GM23338 (cell line): ENCODE measurements around the gene WDR11. TPM values are rescaled to one million over a fixed set of nuclear protein-coding genes. Genes with fewer than 3 reads are reported as not detected.

Source experiments
- ATAC-seq: fragments of 200-7000 bp; cut with Tn5 transposase; 3 replicates; pipeline ENCODE4 v1.9.1; 2020
- DNase-seq: peaks from one replicate; pipeline ENCODE4 v3.0.0-alpha.2; 2015; ENCODE audit warnings: low spot score
- H2AFZ ChIP-seq: fragments of 200-600 bp; sonication (generic); 2 replicates; pipeline ENCODE4 v1.8.0; 2016; ENCODE audit warnings: antibody characterized with exemption, mild to moderate bottlenecking, moderate library complexity
- H3F3A ChIP-seq: fragments of 200-600 bp; sonication (generic); replicated peaks from 2 replicates; pipeline ENCODE4 v1.8.0; 2017; ENCODE audit warnings: antibody characterized with exemption, mixed run types, low read depth
- H3K27ac ChIP-seq: fragments of 200-600 bp; sonication (generic); 2 replicates; pipeline ENCODE4 v1.6.1; 2016; ENCODE audit warnings: low read depth
- H3K27me3 ChIP-seq: fragments of 200-600 bp; sonication (generic); 2 replicates; pipeline ENCODE4 v1.8.0; 2016; ENCODE audit warnings: mild to moderate bottlenecking, mixed run types, moderate library complexity; ENCODE audit not compliant: insufficient read depth
- H3K36me3 ChIP-seq: fragments of 200-600 bp; sonication (generic); 2 replicates; pipeline ENCODE4 v1.8.0; 2016; ENCODE audit warnings: mild to moderate bottlenecking; ENCODE audit not compliant: insufficient read depth
- H3K4me1 ChIP-seq: fragments of 200-600 bp; sonication (generic); 2 replicates; pipeline ENCODE4 v1.8.0; 2016; ENCODE audit warnings: mild to moderate bottlenecking, moderate library complexity; ENCODE audit not compliant: insufficient read depth
- H3K4me2 ChIP-seq: fragments of 200-600 bp; sonication (generic); 2 replicates; pipeline ENCODE4 v1.7.1; 2017; ENCODE audit warnings: mixed run types
- H3K4me3 ChIP-seq: fragments of 200-600 bp; sonication (generic); 2 replicates; pipeline ENCODE4 v1.6.1; 2016; ENCODE audit warnings: mixed run types
- H3K79me2 ChIP-seq: fragments of 200-600 bp; sonication (generic); replicated peaks from 2 replicates; pipeline ENCODE4 v1.8.0; 2017; ENCODE audit warnings: mild to moderate bottlenecking; ENCODE audit not compliant: insufficient read depth
- H3K9me2 ChIP-seq: fragments of 200-600 bp; sonication (generic); 2 replicates; pipeline ENCODE4 v1.8.0; 2017; ENCODE audit not compliant: insufficient read depth
- H4K20me1 ChIP-seq: fragments of 200-600 bp; sonication (generic); replicated peaks from 2 replicates; pipeline ENCODE4 v1.8.0; 2017; ENCODE audit warnings: mild to moderate bottlenecking; ENCODE audit not compliant: insufficient read depth
- H3K27ac Mint-ChIP-seq: 2 replicates; pipeline ENCODE4 v1.8.0; 2020; ENCODE audit warnings: inconsistent platforms, mild to moderate bottlenecking, moderate library complexity, mixed read lengths
- H3K27me3 Mint-ChIP-seq: 3 replicates; pipeline ENCODE4 v1.8.0; 2022; ENCODE audit warnings: low read depth, mild to moderate bottlenecking, moderate library complexity, mixed read lengths, inconsistent platforms; ENCODE audit not compliant: insufficient read depth, poor library complexity
- H3K36me3 Mint-ChIP-seq: 3 replicates; pipeline ENCODE4 v1.8.0; 2021; ENCODE audit warnings: low read depth, mild to moderate bottlenecking, inconsistent platforms, moderate library complexity, mixed read lengths
- H3K4me1 Mint-ChIP-seq: 3 replicates; pipeline ENCODE4 v1.8.0; 2020; ENCODE audit warnings: mild to moderate bottlenecking, inconsistent platforms, mixed read lengths
- H3K4me3 Mint-ChIP-seq: 3 replicates; pipeline ENCODE4 v1.8.0; 2021; ENCODE audit warnings: moderate library complexity, mild to moderate bottlenecking, inconsistent platforms, mixed read lengths
- H3K9me3 Mint-ChIP-seq: 3 replicates; pipeline ENCODE4 v1.8.0; 2020; ENCODE audit warnings: moderate library complexity, mild to moderate bottlenecking, inconsistent platforms, mixed read lengths
- CREB1 ChIP-seq: fragments of 250-450 bp; sonication (Bioruptor Pico); IDR thresholded peaks from 2 replicates; pipeline ENCODE4 v1.5.0; 2020; ENCODE audit warnings: low read depth, mild to moderate bottlenecking, moderate library complexity
- CTCF ChIP-seq, 2 experiments: fragments of 200-600 bp in 1 of 2; sonication (generic) in 1 of 2; conservative IDR thresholded peaks; 2 replicates each; pipeline versions ENCODE4 v1.5.1 to v1.6.1; 2016 to 2017; ENCODE audit warnings: antibody characterized with exemption in 2 of 2, low read depth in 2 of 2, mild to moderate bottlenecking in 2 of 2, moderate library complexity in 1 of 2
- ETS1 ChIP-seq: IDR thresholded peaks from 2 replicates; pipeline ENCODE4 v1.6.1; 2016; ENCODE audit warnings: antibody characterized with exemption
- EZH2 ChIP-seq: fragments of 200-600 bp; sonication (generic); IDR thresholded peaks from one replicate; pipeline ENCODE4 v1.8.0; 2017; ENCODE audit warnings: antibody characterized with exemption, mild to moderate bottlenecking, low read depth; ENCODE audit not compliant: unreplicated experiment
- EZH2phosphoT487 ChIP-seq: fragments of 200-600 bp; sonication (generic); IDR thresholded peaks from one replicate; pipeline ENCODE4 v1.8.1; 2018; ENCODE audit warnings: antibody characterized with exemption; ENCODE audit not compliant: unreplicated experiment
- JUNB ChIP-seq: IDR thresholded peaks from one replicate; pipeline ENCODE4 v1.6.1; 2016; ENCODE audit warnings: antibody characterized with exemption; ENCODE audit not compliant: unreplicated experiment
- NANOG ChIP-seq: IDR thresholded peaks from 2 replicates; pipeline ENCODE4 v1.6.1; 2016; ENCODE audit warnings: antibody characterized with exemption, borderline replicate concordance
- POLR2AphosphoS5 ChIP-seq: IDR thresholded peaks from 2 replicates; pipeline ENCODE4 v1.6.1; 2016; ENCODE audit warnings: antibody characterized with exemption, low read depth
- REST ChIP-seq: IDR thresholded peaks from one replicate; pipeline ENCODE4 v1.6.1; 2018; ENCODE audit warnings: antibody characterized with exemption; ENCODE audit not compliant: unreplicated experiment
- STAT1 ChIP-seq: IDR thresholded peaks from one replicate; pipeline ENCODE4 v1.6.1; 2016; ENCODE audit warnings: antibody characterized with exemption; ENCODE audit not compliant: unreplicated experiment
- ZNF114 ChIP-seq: fragments of 250-450 bp; sonication (Bioruptor Pico); IDR thresholded peaks from 2 replicates; pipeline ENCODE4 v1.5.0; 2020; ENCODE audit warnings: mild to moderate bottlenecking, moderate library complexity
- ZNF331 ChIP-seq: fragments of 250-450 bp; sonication (Bioruptor Pico); IDR thresholded peaks from 2 replicates; pipeline ENCODE4 v1.5.0; 2020; ENCODE audit warnings: low read depth, mild to moderate bottlenecking, moderate library complexity
- ZNF462 ChIP-seq: fragments of 250-450 bp; sonication (Bioruptor Pico); IDR thresholded peaks from 2 replicates; pipeline ENCODE4 v1.5.0; 2020; ENCODE audit warnings: mild to moderate bottlenecking, moderate library complexity
- polyA plus RNA-seq: library from polyadenylated mRNA; unstranded; fragments of >200 nt; fragmentation: Nextera tagmentation; extraction: Ambion mirVana; gene quantifications from 2 replicates; pipeline ENCODE4 v1.2.1, GENCODE V29; 2016
- total RNA-seq: library from RNA; depleted of rRNA; stranded (reverse); fragments of >200 nt; shearing (Covaris generic); gene quantifications from 2 replicates; pipeline ENCODE4 v1.2.3, GENCODE V29; 2014

Gene WDR11
- total and polyA plus RNA-seq, 2 experiments from 2014 or later: 19.7 to 74.4 TPM

- Histone ChIP-seq H3K4me1 (no peaks in the 10 kb centered on the region), H3K4me2 (no peak overlapping the region), H3F3A (no peaks in the 10 kb centered on the region), H3K36me3 (no peaks in the 10 kb centered on the region), H3K27me3 (no peaks in the 10 kb centered on the region), H3K4me3 (no peak overlapping the region), H2AFZ (no peak overlapping the region), H3K9me2 (peaks cover 3% of the 10 kb centered on the region; the same call in 1 of the 2 replicates), H3K27ac (no peak overlapping the region), H3K79me2 (no peaks in the 10 kb centered on the region), H4K20me1 (no peaks in the 10 kb centered on the region)
- Mint-ChIP-seq H3K27me3 (peaks cover 7% of the 10 kb centered on the region), H3K4me1 (peaks cover 3% of the 10 kb centered on the region; the same call in 1 of the 3 replicates), H3K27ac (no peak overlapping the region), H3K4me3 (no peak overlapping the region), H3K36me3 (0 out of 3 replicates have a peak, but pooled peaks cover 3% of the 10 kb centered on the region), H3K9me3 (peaks cover under 1% of the 10 kb centered on the region; the same call in 2 of the 3 replicates)
- ATAC-seq: no peak
- TF ChIP-seq NANOG (no peak), POLR2AphosphoS5 (no peak), ETS1 (no peak), ZNF331 (CRISPR knock-in tag) (no peak), JUNB (no peak), CTCF (conservative IDR thresholded peaks at IDR 0.05; ENCODE audit: low read depth in 2 of 2) (no peak), STAT1 (no peak), EZH2 (no peak), EZH2phosphoT487 (no peak), ZNF462 (no peak), ZNF114 (CRISPR knock-in tag) (no peak), REST (no peak), CREB1 (CRISPR knock-in tag) (no peak)
- no peak for DNase-seq
Observed at GRCh38 chr10:120927352-120927751, 76.2 kb downstream of the WDR11 start.
